ENCODE data around the gene PLEKHA7.
"Not testable (repeated sequence)": the region's sequence is repeated elsewhere in the genome, so short reads cannot be mapped to it uniquely, and the experiment has no call there.

PLEKHA7 gene

DNA sequence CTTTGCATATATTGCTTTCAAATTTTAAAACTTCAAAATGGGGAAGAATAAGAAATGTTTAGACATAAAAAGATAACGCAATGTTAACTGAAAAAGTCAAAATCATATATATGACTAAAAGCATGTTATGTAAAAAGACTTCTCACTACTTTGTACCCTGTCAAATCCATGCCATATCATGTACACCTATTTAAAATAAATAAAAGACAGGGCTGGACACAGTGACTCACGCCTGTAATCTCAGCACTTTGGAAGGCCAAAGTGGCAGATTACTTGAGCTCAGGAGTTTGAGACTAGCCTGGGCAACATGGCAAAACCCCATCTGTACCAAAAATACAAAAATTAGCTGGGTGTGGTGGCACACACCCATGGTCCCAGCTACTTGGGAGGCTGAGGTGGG lies 109.5 kb downstream of the PLEKHA7 start:
- DNase-seq = not testable (repeated sequence)

DNA sequence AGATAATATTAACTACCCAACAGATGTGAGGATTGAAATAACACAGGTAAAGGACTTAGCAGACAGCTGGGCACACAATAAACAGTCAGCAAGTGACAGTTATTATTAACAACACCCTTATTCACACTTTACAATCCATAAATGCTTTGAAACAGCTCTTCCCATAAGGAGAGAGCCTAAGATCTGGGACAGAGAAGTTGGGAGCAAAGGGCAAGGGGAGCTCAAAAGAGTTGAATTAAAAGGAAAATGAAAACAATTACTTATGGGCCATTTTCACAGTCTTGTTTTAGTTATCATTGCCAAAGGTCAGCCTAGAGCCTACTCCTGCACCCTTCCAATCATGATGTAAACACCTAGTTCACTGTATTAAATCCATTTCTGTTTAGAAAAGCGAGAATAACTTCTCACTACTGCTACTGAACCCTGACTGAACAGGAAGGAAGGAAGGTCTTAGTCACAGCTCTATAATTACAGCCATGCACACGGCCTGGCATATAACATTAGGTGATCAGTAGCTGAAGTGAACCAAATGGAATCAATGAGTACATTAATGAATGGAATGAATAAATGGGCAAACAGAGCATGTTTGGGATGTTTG lies 111.3 kb downstream of the PLEKHA7 start:
- no peak for DNase-seq

DNA sequence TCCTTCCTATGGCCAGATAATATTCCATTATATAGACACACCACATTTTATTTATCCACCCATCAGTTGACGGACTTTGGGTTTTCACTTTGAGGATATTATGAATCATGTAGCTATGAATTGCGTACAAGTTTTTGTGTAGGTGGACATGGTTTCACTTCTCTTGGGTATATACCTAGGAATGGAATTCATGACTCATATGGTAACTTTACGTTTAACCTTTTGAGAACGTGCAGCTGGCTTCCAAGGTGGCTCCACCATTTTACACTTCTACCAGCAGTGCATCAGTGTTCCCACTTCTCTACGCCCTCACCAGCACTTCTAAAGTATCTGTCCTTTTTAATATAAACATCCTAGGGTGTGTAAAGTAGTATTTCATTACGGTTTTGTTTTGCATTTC lies 112.0 kb downstream of the PLEKHA7 start:
- DNase-seq = no peak

- DNase-seq = no peak
These were observed 113.7 kb downstream of the PLEKHA7 start for GRCh38 chr11:16900491-16900890.

DNA sequence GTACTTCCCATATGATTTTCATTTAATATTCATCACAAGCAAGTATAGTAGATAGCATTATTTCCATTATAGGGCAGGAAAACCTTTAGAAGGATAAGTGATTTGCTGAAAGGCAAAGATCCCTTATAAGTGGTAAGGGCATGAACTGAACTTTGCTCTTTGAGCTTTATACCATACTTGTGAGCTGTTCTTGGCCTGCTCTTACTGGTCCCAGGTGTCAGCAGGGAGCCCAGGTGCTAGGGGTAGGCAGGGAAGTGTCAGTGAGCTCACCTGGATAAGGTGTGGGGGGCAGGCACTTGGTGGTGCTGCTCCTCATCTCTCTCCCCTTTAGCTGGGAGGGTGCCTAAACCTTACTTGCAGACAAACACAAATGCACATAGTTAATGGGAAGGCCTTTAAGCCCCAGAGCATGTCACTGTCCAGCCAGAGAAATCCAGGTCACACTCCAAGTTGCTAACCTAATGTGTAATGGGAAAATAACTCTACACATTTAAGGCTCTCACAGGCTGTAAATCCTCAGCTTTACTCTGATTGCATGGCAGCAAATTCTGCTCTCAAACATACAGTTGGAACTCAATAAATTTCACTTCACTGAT lies 114.4 kb downstream of the PLEKHA7 start:
- no peak for DNase-seq

- DNase-seq = no peak
These were observed 115.8 kb downstream of the PLEKHA7 start for GRCh38 chr11:16898274-16898985.

- no peak for DNase-seq
These were observed 116.6 kb downstream of the PLEKHA7 start for GRCh38 chr11:16897470-16898061.

DNA sequence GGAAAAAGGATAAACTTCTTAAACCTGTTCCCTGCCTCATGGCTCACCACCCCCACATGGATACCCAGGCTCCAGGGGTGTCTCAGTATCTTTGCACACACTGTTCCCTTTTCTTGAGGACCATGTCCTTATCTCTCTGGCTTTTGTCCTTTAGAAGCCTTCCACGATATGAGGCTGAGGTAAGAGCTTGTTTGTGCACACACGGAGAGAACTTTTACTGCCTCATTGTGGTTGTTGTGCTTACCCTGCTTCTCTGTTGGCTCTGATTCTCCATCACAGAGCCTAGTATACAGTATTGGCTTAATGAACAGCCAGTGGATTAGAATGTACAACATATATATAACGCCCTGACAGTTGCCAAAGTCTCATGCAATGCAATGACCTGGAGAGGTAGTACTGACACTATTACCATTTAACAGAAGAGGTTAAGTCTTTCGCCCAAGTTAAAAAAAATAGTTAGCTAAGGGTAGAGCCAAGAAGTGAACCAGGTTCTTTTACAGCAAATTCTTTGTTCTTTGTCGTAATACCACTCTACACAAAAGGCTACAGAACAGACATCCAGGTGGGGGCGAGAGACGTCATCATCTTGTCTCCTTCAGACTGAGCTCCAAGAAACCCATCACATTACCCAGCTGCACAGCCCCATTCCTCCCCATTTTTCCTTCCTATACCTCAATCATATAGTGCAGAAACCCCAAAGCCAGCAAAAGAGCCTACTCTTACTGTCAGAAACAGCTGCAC lies 117.3 kb downstream of the PLEKHA7 start:
- no peak for DNase-seq

- DNase-seq = no peak
These were observed 118.9 kb downstream of the PLEKHA7 start for GRCh38 chr11:16895306-16895705.

- DNase-seq = no peak
These were observed 120.7 kb downstream of the PLEKHA7 start for GRCh38 chr11:16893456-16894066.

DNA sequence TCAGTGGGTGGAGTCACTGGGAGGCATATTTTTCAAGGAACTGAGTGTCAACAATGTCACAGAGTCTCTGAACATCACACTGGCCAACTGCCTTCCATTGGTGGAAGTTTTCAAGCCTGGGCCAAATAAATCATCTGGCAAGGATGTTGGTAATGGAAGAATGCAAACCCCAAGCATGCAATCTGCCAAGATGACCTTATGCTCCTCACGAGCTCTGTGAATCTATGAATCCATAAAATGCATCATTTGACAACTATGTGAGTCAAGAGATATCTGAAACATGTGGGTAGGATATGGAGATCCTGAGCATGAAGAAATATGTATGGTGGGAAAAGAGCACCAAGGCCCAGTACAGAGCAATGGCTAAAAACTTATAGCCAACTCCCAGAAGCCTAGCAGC lies 122.2 kb downstream of the PLEKHA7 start:
- no peak for DNase-seq

DNA sequence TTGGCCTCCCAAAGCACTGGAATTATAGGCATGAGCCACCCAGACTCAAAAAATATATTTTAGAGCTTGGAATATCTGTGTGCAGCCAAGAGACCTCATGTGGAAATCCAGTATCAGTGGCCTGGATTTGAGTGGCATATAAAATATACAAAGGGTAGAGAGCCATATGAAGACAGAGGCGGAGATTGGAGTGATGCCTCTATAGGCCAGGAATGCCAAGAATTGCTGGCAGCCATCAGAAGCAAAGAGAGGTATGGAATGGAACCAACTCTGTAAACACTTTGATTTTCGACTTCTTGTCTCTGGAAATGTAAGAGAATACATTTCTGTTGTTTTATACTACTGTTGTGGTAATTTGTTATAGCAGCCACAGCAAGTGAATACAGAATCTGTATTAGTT lies 123.0 kb downstream of the PLEKHA7 start:
- no peak for DNase-seq

- DNase-seq = no peak
These were observed 123.8 kb downstream of the PLEKHA7 start for GRCh38 chr11:16890442-16890841.

DNA sequence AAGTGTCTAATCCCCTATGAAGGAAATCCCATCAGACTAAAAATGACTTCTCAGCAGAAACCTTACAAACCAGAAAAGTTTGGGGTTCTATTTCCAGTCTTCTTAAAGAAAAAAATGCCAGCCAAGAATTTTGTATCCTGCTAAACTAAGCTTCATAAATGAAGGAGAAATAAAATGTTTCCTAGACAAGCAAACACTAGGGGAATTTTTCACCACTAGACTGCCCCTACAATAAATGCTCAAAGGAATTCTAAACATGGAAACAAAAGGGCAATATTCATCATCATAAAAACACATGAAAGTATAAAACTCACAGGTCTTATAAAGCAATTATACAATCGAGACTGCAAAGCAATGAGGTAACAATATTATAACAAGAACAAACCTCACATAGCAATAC lies 124.3 kb downstream of the PLEKHA7 start:
- no peak for DNase-seq

DNA sequence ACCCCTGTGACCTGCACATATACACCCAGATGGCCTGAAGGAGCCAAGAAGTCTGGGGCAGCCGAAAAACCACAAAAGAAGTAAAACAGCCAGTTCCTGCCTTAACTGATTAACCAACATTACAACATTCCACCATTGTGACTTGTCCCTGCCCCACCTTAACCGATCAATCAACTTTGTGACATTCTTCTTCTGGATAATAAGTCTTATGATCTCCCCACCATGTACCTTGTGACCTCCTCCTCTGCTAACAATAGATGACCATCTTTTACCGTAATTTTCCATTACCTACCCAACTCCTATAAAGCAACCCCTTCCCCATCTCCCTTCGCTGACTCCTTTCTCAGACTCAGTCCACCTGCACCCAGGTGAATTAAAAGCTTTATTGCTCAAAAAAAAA lies 125.2 kb downstream of the PLEKHA7 start:
- DNase-seq = not testable (repeated sequence)

GRCh38 chr11:16887887-16888286 lies 126.3 kb downstream of the PLEKHA7 start:
- DNase-seq = not testable (repeated sequence)

DNA sequence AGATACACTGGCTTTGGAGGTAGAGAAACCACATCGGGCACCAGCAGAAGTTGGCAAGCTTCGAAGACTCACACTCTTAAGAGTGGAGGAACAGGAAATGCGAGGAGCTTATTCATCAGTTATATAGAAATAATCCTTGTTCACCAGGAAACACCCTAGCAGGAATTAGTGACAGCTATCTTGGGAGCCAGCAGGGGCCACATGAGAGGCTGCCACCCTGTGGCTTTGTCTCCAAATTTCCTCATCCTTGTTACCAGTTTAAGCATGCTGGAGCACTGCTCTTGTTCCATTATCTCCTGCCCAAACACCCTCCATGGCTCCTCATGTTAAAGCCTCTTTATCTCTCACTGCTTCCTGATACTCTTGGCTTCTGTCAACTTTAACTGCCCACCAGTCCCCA lies 131.0 kb downstream of the PLEKHA7 start:
- no peak for DNase-seq

GRCh38 chr11:16881766-16882165 lies 132.4 kb downstream of the PLEKHA7 start:
- no peak for DNase-seq

DNA sequence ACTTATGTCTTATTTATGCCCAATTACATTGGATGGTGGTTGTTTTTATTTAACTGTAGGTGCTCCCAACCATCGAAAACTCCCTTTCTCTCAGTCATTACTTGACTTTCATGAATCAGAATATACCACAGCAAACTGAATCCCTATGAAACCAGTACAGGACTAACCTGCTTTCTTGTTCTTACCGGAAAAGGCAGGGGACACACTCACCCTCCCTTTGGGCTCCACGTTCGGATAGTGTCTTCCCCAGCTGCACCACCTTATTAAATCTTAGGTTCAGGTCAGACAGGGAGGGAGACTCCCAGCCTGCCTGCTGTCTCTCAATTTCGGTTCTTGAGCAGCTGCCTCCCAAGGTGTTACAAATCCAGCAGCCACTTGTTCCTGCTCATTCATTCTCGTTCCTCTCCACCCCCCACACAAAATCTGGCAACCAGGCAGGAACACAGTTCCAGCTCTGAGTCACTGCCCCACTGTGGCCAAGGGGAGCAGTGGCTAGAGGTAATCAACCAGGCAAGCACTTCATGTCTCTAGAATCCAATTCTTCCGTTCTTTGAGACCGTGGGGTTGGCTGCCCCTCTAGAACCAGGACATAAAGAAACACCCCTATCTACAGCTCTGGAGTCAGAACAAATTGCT lies 133.0 kb downstream of the PLEKHA7 start:
- DNase-seq = no peak

DNA sequence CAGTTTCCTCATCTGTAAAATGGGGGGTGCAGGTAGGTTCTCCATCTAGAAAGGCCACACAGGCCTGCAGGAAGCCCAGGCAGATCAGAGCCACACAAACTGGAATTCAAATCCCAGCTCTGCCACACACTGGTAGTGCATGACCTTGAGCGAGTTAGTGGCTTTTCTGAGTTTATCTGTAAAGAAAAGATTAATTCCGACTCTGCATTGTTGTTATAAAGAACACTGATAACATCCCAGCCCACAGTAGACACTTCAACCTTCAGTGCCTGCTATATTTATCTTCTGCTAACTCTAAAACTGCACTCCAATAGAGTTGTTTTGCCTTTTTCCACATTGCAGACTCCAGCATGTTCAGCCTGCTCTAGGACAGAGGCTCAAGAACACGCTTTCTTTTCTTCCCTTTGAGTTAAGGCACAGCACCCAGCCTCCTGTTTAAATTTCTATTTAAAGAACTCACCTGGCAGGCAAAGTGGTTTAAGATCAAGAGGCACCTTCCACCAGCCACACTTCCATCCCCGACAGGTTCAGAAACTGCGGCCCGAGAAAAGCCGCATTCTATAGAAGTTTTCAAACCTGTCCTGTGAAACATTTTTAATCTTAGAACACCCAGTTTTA lies 133.9 kb downstream of the PLEKHA7 start:
- no peak for DNase-seq

DNA sequence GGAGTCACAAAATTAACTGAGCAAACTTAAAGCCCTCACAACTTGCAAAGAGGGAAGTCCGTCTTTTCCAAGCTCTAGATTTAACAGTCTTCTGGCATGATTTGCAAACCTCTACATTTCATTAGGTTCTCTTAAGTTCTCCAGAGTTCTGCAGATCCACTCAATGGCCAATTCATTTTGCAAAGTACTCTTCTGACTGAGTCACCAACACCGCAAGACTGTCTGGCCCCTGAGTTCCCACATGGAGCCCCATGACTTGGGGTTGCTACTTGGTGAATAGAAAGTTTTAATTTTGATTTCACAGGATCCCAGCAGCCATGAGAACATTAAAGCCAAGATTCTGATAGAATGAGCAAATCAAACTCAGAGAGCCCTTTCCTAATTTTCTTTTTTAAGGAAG lies 134.5 kb downstream of the PLEKHA7 start:
- no peak for DNase-seq

- DNase-seq = no peak
These were observed 137.4 kb downstream of the PLEKHA7 start for GRCh38 chr11:16876837-16877236.

Measured in activated CD8-positive, alpha-beta memory T cell treated with anti-CD3 and anti-CD28 coated beads for 24 hours (primary cell).